Mesodermal cell (in vitro differentiated cells): ENCODE data around the gene LIMD2. TPM values are rescaled to one million over a fixed set of nuclear protein-coding genes. Genes with fewer than 3 reads are reported as not detected.
A peak's percentile ranks its signal among the peaks of the same experiment; 100 is the strongest.
"Not testable (repeated sequence)": the region's sequence is repeated elsewhere in the genome, so short reads cannot be mapped to it uniquely, and the experiment has no call there.

Source experiments
- H3K27ac ChIP-seq: 2 replicates; pipeline ENCODE4 v1.7.0; 2013; ENCODE audit warnings: mild to moderate bottlenecking, low read depth, low read length, moderate library complexity; ENCODE audit not compliant: severe bottlenecking
- H3K36me3 ChIP-seq: 2 replicates; pipeline ENCODE4 v1.7.1; 2013; ENCODE audit warnings: mild to moderate bottlenecking, low read length, moderate library complexity; ENCODE audit not compliant: control insufficient read depth, insufficient read depth
- H3K4me1 ChIP-seq: one replicate; pipeline ENCODE4 v1.7.1; 2013; ENCODE audit warnings: mild to moderate bottlenecking, low read length; ENCODE audit not compliant: insufficient read depth, control insufficient read depth, poor library complexity, severe bottlenecking
- H3K4me3 ChIP-seq: 2 replicates; pipeline ENCODE4 v1.7.0; 2013; ENCODE audit warnings: low read length, control low read depth, mild to moderate bottlenecking; ENCODE audit not compliant: insufficient read depth, poor library complexity, severe bottlenecking; ENCODE audit errors: extremely low read depth
- H3K9me3 ChIP-seq: 2 replicates; pipeline ENCODE4 v1.7.1; 2013; ENCODE audit warnings: mild to moderate bottlenecking, low read length, moderate library complexity; ENCODE audit not compliant: control insufficient read depth
- WGBS, 2 experiments: methylation state at CpG; one replicate each; pipeline ENCODE4 v1.1.5; 2013; ENCODE audit warnings: missing lambda C conversion rate in 2 of 2; ENCODE audit not compliant: insufficient coverage in 2 of 2; 5-methylcytosine and 5-hydroxymethylcytosine counted together
- polyA plus RNA-seq, 2 experiments: library from polyadenylated mRNA; stranded (reverse); fragments of 50-300 nt; gene quantifications; one replicate each; pipeline ENCODE4 v1.2.3, GENCODE V29; 2013

The LIMD2 gene
- 115 TPM for polyA plus RNA-seq (2013, experiment 1 of 2)
- 93.5 TPM for polyA plus RNA-seq (2013, experiment 2 of 2)

GRCh38 chr17:63699638-63700527 is at the start of gene LIMD2:
TSS of gene LIMD2 (minus strand) at chr17:63700125. CDS start at chr17:63699298, 827 bp downstream.
- WGBS, 2 experiments, result 0% methylated on average over 88 to 95 of the region's 133 CpGs
- Histone ChIP-seq H3K27ac (peak within 1 kb of the TSS; percentile 88), H3K36me3 (peaks cover 37% of the 10 kb centered on the region), H3K4me3 (peak within 1 kb of the TSS; percentile 77), H3K9me3 (no peaks in the 10 kb centered on the region), H3K4me1 (peaks cover 36% of the 10 kb centered on the region)

- no peaks in the 10 kb centered on the region for H3K9me3 ChIP-seq
- H3K4me1 ChIP-seq, result peaks cover 3% of the 10 kb centered on the region
- H3K36me3 ChIP-seq, result peaks cover 15% of the 10 kb centered on the region
- WGBS, 2 experiments, result 0 to 2% methylated on average over 32 to 45 of the region's 61 CpGs
- H3K4me3 ChIP-seq, result peak within 1 kb of the TSS; percentile 93
- H3K27ac ChIP-seq, result peak within 1 kb of the TSS; percentile 90
These were observed 41.7 kb upstream of the LIMD2 start, which contains the start of gene STRADA for GRCh38 chr17:63741408-63742173. TSS of gene STRADA (minus strand) at chr17:63741799. CDS start at chr17:63728369, 13,430 bp downstream.

- peaks cover 3% of the 10 kb centered on the region for H3K4me1 ChIP-seq
- peaks cover 12% of the 10 kb centered on the region for H3K36me3 ChIP-seq
- peak overlapping the region; percentile 93 for H3K4me3 ChIP-seq
- H3K27ac ChIP-seq, result peak overlapping the region; percentile 73
- no peaks in the 10 kb centered on the region for H3K9me3 ChIP-seq
- WGBS, 2 experiments, result 0% methylated on average over 10 to 11 of the region's 14 CpGs
These were observed 41.1 kb upstream of the LIMD2 start for GRCh38 chr17:63741143-63741407.

DNA sequence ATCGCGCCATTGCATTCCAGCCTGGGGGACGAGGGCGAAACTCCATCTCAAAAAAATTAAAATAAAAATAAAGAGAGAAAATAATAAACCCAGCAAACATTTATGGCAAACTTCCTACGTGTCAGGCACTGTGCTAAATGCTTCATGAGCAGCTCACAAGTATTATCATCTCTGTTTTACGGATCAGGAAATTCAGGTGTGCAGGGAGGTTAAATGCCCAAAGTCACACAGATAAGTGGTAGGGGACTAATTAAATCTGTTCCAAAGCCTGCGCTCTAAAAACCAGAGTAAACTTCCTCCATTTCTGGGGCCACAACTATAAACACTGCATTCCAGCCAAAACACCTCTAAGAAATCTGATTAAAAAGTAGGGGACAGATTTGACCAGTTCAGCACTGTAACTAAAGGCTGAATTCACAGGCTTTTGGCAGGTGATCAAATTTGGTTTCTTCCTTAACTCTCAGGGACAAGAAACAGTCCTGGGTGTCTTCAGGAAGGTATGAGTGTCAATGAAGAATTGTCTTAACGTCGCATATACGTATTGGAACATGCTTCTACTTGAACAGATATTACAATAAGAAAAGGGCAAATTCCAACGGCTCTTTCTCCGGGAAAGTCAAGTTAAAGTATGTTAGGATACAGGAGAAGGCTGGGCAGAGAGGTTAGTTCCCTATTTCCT is 40.7 kb upstream of the LIMD2 start:
- H3K9me3 ChIP-seq, result no peaks in the 10 kb centered on the region
- H3K4me3 ChIP-seq, result peak overlapping the region; percentile 93
- peaks cover 8% of the 10 kb centered on the region for H3K36me3 ChIP-seq
- H3K4me1 ChIP-seq, result peaks cover 3% of the 10 kb centered on the region
- H3K27ac ChIP-seq, result peak overlapping the region; percentile 73
- WGBS, 2 experiments, result 50% methylated on average over 2 of the region's 12 CpGs; no CpG with 5 or more reads in 1 of the 2 experiments

- Histone ChIP-seq H3K36me3 (peaks cover 9% of the 10 kb centered on the region), H3K4me1 (peaks cover 3% of the 10 kb centered on the region), H3K9me3 (no peaks in the 10 kb centered on the region), H3K27ac (no peak overlapping the region), H3K4me3 (no peak overlapping the region)
- 99 to 100% methylated on average over 7 of the region's 8 CpGs for WGBS, 2 experiments
These were observed 35.8 kb upstream of the LIMD2 start for GRCh38 chr17:63735691-63736090.

- Histone ChIP-seq H3K27ac (no peak overlapping the region), H3K9me3 (no peaks in the 10 kb centered on the region), H3K4me3 (no peak overlapping the region), H3K4me1 (no peaks in the 10 kb centered on the region), H3K36me3 (peaks cover 23% of the 10 kb centered on the region)
- WGBS, 2 experiments, result 85% methylated on average over 2 of the region's 2 CpGs; no CpG with 5 or more reads in 1 of the 2 experiments
These were observed 22.5 kb upstream of the LIMD2 start for GRCh38 chr17:63722403-63722802.

DNA sequence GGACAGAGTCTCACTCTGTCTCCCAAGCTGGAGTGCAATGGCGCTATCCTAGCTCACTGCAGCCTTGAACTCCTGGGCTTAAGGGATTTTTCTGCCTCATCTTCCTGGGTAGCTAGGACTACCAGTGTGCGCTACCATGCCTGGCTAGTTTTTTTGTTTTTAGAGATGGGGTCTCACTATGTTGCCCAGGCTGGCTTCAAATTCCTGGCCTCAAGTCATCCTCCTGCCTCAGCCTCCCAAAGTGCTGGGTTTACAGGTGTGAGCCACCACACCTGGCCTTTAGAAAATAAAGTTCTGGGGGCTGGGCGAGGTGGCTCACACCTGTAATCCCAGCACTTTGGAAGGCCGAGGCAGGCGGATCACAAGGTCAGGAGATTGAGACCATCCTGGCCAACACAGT is 20.3 kb upstream of the LIMD2 start:
- WGBS, 2 experiments, result 87 to 97% methylated on average over 4 of the region's 5 CpGs
- not testable (repeated sequence) for H3K9me3 ChIP-seq, H3K4me3 ChIP-seq, H3K4me1 ChIP-seq, H3K27ac ChIP-seq
- peaks cover 17% of the 10 kb centered on the region for H3K36me3 ChIP-seq

- H3K36me3 ChIP-seq, result peaks cover 11% of the 10 kb centered on the region
- 96% methylated on average over 3 to 4 of the region's 5 CpGs for WGBS, 2 experiments
These were observed 19.1 kb upstream of the LIMD2 start for GRCh38 chr17:63718988-63719387.

GRCh38 chr17:63716426-63716825 is 16.5 kb upstream of the LIMD2 start:
- WGBS, 2 experiments, result 90 to 94% methylated on average over 3 of the region's 3 CpGs
- Histone ChIP-seq H3K9me3 (no peaks in the 10 kb centered on the region), H3K36me3 (peaks cover 31% of the 10 kb centered on the region), H3K4me1 (no peaks in the 10 kb centered on the region), H3K4me3 (no peak overlapping the region), H3K27ac (no peak overlapping the region)

More at GRCh38 chr17:63718988-63719387, 19.1 kb upstream of the LIMD2 start:
- no peaks in the 10 kb centered on the region for H3K4me1 ChIP-seq
- no peak overlapping the region for H3K27ac ChIP-seq
- H3K4me3 ChIP-seq, result no peak overlapping the region
- H3K9me3 ChIP-seq, result no peaks in the 10 kb centered on the region

GRCh38 chr17:63714550-63715277 is 14.8 kb upstream of the LIMD2 start:
- WGBS, 2 experiments, result 93 to 97% methylated on average over 7 to 9 of the region's 10 CpGs
- peaks cover 43% of the 10 kb centered on the region for H3K36me3 ChIP-seq
- no peak overlapping the region for H3K27ac ChIP-seq
- H3K4me1 ChIP-seq, result no peaks in the 10 kb centered on the region
- H3K4me3 ChIP-seq, result no peak overlapping the region
- H3K9me3 ChIP-seq, result no peaks in the 10 kb centered on the region
